Neural crest cell (in vitro differentiated cells): Measurements from ENCODE around the gene GPR39. TPM values are rescaled to one million over a fixed set of nuclear protein-coding genes. Genes with fewer than 3 reads are reported as not detected.

Experiments used
- DNase-seq: peaks from one replicate; pipeline ENCODE4 v3.0.0; 2021; ENCODE audit warnings: low read depth, mixed read lengths, low spot score
- H3K27ac Mint-ChIP-seq: one replicate; pipeline ENCODE4 v1.8.0; 2021; ENCODE audit warnings: mild to moderate bottlenecking, mixed read lengths; ENCODE audit not compliant: unreplicated experiment
- H3K27me3 Mint-ChIP-seq: 2 replicates; pipeline ENCODE4 v1.8.0; 2021; ENCODE audit warnings: low read depth, mild to moderate bottlenecking, mixed read lengths
- H3K36me3 Mint-ChIP-seq: 2 replicates; pipeline ENCODE4 v1.8.0; 2021; ENCODE audit warnings: low read depth, mild to moderate bottlenecking, mixed read lengths
- H3K4me1 Mint-ChIP-seq: 2 replicates; pipeline ENCODE4 v1.8.0; 2021; ENCODE audit warnings: mixed read lengths
- H3K4me3 Mint-ChIP-seq: one replicate; pipeline ENCODE4 v1.8.0; 2021; ENCODE audit warnings: mild to moderate bottlenecking, mixed read lengths
- H3K9me3 Mint-ChIP-seq: 2 replicates; pipeline ENCODE4 v1.8.0; 2021; ENCODE audit warnings: mixed read lengths
- CTCF ChIP-seq: fragments of 200-600 bp; sonication (generic); conservative IDR thresholded peaks from 2 replicates; pipeline ENCODE4 v1.5.0; 2021; ENCODE audit warnings: antibody characterized with exemption, mild to moderate bottlenecking
- total RNA-seq: library from RNA; stranded (reverse); gene quantifications from 2 replicates; pipeline ENCODE4 v1.2.1, GENCODE V29; 2021

The GPR39 gene
- total RNA-seq, 1 donor from 2014 or later: 0.35 TPM

DNA sequence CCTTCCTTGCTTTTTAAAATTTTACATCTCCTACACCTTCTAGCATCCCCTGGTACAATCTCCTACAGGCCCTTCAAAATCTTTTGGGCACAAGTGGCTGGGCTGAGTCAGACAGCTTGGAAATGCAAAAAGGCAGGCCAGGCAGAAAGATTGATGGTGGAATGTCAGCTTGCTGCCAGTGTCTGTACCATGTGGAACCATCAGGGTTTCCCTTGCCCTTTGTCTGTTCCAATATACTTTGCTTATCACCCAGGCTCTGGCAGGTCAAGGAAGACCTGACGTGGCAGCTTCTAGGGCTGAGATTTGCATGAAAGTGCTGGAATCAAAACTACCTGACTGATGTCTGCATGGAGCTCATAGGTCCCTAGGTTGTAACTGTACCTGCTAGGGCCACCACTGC, 33.3 kb downstream of the GPR39 start:
- DNase-seq: no peak
- Mint-ChIP-seq H3K27ac (no peak overlapping the region), H3K4me3 (no peak overlapping the region), H3K27me3 (no peaks in the 10 kb centered on the region), H3K9me3 (peaks cover 7% of the 10 kb centered on the region), H3K36me3 (peaks cover 3% of the 10 kb centered on the region), H3K4me1 (peaks cover 27% of the 10 kb centered on the region)
- TF ChIP-seq CTCF: no peak

GRCh38 chr2:132460781-132461180, 44.2 kb downstream of the GPR39 start:
- no peak overlapping the region for H3K27ac Mint-ChIP-seq
- no peak for DNase-seq
- no peak for TF ChIP-seq CTCF
- H3K4me3 Mint-ChIP-seq: no peak overlapping the region
- peaks cover 9% of the 10 kb centered on the region for H3K36me3 Mint-ChIP-seq
- H3K9me3 Mint-ChIP-seq: peaks cover 12% of the 10 kb centered on the region
- no peaks in the 10 kb centered on the region for H3K4me1 Mint-ChIP-seq
- H3K27me3 Mint-ChIP-seq: peaks cover 7% of the 10 kb centered on the region

GRCh38 chr2:132462236-132462635, 45.6 kb downstream of the GPR39 start:
- H3K36me3 Mint-ChIP-seq: peaks cover 3% of the 10 kb centered on the region
- no peak for TF ChIP-seq CTCF
- no peaks in the 10 kb centered on the region for H3K4me1 Mint-ChIP-seq
- DNase-seq: no peak
- H3K4me3 Mint-ChIP-seq: no peak overlapping the region
- H3K9me3 Mint-ChIP-seq: peaks cover 6% of the 10 kb centered on the region
- H3K27ac Mint-ChIP-seq: no peak overlapping the region
- H3K27me3 Mint-ChIP-seq: peaks cover 6% of the 10 kb centered on the region

DNA sequence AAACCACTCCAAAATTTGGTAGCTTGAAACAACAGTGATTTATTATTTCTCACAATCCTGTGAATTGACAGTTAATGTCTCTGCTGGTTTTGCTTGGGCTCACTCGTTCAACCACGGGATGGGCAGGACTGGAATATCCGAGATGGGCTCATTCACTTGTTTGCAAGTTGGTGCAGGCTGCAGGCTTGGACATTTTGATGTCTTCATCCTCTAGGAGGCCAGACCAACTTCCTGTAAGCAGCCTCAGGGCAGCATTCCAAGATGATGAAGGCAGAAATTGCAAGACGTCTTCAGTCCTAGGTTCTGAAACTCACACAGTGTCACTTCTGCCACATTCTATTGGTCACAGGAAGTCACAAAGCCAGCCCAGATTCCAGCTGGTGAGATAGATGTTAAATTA, 47.1 kb downstream of the GPR39 start:
- no peak overlapping the region for H3K4me3 Mint-ChIP-seq
- peaks cover 3% of the 10 kb centered on the region for H3K36me3 Mint-ChIP-seq
- no peak for DNase-seq
- TF ChIP-seq CTCF: no peak
- H3K27me3 Mint-ChIP-seq: peaks cover 6% of the 10 kb centered on the region
- H3K9me3 Mint-ChIP-seq: peaks cover 6% of the 10 kb centered on the region
- H3K27ac Mint-ChIP-seq: no peak overlapping the region
- H3K4me1 Mint-ChIP-seq: no peaks in the 10 kb centered on the region

GRCh38 chr2:132465917-132466316, 49.3 kb downstream of the GPR39 start:
- Mint-ChIP-seq H3K36me3 (peaks cover 3% of the 10 kb centered on the region), H3K27ac (no peak overlapping the region), H3K4me3 (no peak overlapping the region), H3K9me3 (peaks cover 6% of the 10 kb centered on the region), H3K27me3 (peaks cover 2% of the 10 kb centered on the region), H3K4me1 (peaks cover 2% of the 10 kb centered on the region)
- TF ChIP-seq CTCF: no peak
- DNase-seq: no peak
